HG03571 (cell line): Measurements from ENCODE around the gene CALB2.
A peak's percentile ranks its signal among the peaks of the same experiment; 100 is the strongest.
"Not testable (repeated sequence)": the region's sequence is repeated elsewhere in the genome, so short reads cannot be mapped to it uniquely, and the experiment has no call there.

Source experiments
- ATAC-seq: cut with Tn5 transposase; IDR thresholded peaks from one replicate; pipeline ENCODE4 v1.9.1; 2021; ENCODE audit not compliant: unreplicated experiment

Gene CALB2

GRCh38 chr16:71358464-71358998 lies at the start of gene CALB2:
CALB2 (plus strand) TSS chr16:71358723; CDS start chr16:71358793, 70 bp downstream.
- peak; percentile 84 for ATAC-seq

DNA sequence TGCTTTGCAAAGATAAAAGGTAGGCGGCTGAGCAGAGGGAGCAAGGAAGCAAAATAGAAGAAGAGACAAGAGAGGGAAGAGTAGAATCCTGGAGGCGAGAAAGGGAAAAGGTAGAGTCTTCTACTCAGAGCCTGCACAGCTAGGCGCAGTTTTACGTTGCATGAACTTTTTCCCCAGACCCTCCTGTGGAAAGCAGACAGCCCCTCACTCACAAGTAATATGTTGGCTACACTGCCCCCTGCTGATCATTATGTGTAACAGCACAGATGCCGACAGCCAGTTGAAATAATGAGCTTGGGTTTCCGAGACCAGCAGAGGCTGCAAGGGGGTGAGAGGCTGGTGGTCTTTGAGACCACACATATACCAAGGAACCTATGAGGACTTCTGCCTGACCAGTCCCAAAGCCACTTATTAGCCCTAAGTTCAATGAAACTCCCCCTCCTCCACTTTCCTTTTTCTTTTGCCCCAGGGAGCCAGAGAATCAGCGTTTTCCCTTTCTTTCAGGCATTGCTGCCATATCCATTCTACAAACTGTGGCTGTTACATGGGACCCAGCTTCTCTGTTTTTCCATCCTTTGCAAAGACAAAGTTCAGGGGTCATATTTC lies 46.9 kb upstream of the CALB2 start:
- ATAC-seq = no peak

GRCh38 chr16:71313591-71313990 lies 44.9 kb upstream of the CALB2 start:
- ATAC-seq = not testable (repeated sequence)

- no peak for ATAC-seq
These were observed 43.3 kb upstream of the CALB2 start for GRCh38 chr16:71315269-71315668.

GRCh38 chr16:71319999-71320398 lies 38.5 kb upstream of the CALB2 start:
- ATAC-seq = no peak

- ATAC-seq = no peak
These were observed 30.8 kb upstream of the CALB2 start for GRCh38 chr16:71327720-71328119.

DNA sequence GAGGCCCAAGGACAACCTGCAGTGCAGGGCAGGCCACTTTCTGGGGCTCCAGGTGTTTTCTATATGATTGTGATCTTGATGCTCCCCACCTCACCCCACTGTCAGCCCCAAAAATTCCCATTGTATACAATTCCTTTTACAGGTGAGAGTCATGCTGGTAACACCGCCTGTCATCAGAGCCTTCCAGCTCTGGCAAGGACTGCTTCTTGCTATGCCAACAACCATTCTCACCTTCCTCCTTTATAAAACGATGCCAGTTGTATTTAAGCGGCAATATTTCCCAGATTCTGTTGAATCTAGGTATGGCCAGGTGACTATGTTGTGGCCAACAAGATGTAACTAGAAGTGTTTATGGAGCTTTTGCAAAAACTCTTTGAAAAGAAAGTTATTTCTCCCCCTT lies 30.4 kb upstream of the CALB2 start:
- ATAC-seq = no peak

DNA sequence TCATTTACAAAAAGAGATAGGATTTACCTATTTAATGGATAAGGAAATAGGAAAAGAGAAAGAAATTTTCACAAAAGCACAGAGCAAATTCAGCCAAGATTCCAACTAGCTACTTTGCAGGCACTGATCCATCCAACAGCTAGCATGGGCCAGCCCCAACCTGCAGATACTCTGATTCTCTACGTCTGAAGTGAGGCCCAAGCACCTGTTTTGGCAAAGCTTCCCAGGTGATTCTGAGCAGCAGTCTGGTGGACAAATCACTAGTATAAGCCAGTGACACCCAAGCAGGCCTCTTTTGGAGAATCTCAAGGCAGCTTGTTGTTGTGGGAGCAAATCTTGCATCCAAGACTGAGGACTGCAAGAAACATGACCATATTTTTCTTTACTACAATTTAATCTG lies 20.9 kb upstream of the CALB2 start:
- ATAC-seq = no peak

DNA sequence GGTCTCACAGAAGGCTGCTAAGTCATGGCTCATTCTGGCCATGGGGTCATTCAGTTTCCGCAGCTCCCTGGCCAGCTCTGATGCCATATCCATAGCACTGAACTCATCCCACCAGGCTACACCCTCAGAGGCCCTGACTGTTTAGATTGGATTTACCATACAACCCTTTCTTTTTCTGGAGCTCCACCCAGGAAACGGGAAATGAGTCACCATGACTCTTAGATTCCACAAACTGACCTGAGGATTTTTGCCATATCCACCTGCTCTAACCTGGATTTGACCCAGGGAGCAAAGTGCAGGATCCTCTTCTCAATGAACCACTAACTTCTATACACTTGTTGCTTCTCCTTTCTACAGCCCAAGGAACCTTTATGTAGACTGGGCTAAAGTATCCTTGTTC lies 20.3 kb upstream of the CALB2 start:
- ATAC-seq = no peak

DNA sequence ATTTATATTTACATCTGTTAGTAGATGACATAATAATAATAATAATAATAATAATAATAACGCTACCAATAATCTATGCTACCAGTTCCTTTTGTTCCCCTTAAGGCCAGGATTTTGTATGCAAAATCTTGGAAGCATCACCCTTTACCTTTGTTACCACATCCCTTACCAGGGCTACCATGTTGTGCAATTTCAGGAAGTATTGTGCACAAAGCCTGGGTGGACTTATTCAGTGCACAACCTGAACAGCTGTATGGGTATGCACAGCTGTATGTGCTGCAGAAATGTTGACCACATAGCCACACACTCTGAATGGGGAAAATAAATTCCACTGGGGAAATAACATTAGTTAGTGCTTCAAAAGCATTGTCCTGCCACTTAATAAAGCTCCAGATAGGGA lies 19.9 kb upstream of the CALB2 start:
- ATAC-seq = no peak

DNA sequence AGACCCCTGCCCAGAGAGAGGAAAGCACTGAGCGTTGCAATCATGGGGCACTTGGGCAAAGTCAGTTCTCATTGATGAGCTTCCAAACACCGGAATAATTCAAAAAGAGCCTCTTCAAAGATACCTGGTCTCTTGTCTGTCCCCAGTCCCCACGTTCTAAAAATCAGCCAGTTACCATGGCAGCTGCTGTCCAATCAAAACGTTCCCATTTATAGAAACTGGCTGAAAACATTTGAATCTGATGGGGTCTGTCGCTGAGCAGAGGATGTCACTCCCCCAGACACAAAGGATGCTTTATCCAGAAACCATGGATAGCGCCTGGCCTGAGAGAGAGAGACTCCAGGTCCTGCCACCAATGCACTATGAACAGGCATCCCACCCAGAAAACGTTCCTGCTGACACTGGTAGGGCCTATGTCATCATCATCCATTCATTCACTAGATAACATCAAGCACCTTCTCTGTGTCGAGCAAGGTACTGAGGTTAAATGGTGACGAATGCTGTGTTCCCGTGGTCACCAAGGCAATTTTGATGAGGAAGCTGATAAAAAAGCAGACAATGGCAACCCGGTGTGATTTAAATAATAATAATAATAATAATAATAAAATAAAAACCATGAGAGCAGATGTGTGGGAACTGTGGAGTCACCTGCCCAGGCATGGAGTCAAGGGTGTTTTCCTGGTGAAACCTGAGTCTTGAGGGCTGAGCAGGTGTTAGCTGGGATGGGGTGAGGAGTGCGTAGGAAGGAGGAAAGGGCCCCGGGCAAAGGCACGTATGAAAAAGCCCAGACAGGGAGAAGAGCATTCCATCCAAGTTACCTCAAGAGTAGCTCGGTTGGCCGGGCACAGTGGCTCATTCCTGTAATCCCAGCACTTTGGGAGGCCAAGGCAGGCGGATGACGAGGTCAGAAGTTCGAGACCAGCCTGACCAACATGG lies 19.0 kb upstream of the CALB2 start:
- ATAC-seq = no peak

GRCh38 chr16:71340406-71340805 lies 18.1 kb upstream of the CALB2 start:
- ATAC-seq = no peak

GRCh38 chr16:71341881-71342280 lies 16.6 kb upstream of the CALB2 start:
- no peak for ATAC-seq

DNA sequence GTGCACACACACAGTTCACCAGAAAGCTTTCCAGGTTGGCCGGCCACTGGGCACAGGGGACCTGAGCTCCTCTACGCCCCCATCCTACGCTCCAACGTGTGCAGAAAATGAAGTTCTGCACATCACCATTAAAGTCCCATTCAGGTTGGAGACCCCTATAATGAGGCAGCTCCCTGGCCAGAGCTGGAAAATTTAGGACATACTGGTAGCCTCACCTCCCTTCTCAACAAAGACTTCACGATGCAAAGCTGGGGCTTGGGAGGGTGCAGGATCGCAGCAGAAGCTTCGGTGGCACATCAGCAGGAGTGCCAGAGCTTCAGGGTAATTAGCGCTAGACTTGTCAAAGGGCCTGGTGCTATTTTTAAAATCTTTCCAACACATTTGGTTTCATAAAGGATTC lies 15.4 kb upstream of the CALB2 start:
- ATAC-seq = no peak

- ATAC-seq = no peak
These were observed 14.1 kb upstream of the CALB2 start for GRCh38 chr16:71344315-71344905.

GRCh38 chr16:71345031-71345430 lies 13.5 kb upstream of the CALB2 start:
- no peak for ATAC-seq

- ATAC-seq = no peak
These were observed 11.4 kb upstream of the CALB2 start for GRCh38 chr16:71347146-71347545.

DNA sequence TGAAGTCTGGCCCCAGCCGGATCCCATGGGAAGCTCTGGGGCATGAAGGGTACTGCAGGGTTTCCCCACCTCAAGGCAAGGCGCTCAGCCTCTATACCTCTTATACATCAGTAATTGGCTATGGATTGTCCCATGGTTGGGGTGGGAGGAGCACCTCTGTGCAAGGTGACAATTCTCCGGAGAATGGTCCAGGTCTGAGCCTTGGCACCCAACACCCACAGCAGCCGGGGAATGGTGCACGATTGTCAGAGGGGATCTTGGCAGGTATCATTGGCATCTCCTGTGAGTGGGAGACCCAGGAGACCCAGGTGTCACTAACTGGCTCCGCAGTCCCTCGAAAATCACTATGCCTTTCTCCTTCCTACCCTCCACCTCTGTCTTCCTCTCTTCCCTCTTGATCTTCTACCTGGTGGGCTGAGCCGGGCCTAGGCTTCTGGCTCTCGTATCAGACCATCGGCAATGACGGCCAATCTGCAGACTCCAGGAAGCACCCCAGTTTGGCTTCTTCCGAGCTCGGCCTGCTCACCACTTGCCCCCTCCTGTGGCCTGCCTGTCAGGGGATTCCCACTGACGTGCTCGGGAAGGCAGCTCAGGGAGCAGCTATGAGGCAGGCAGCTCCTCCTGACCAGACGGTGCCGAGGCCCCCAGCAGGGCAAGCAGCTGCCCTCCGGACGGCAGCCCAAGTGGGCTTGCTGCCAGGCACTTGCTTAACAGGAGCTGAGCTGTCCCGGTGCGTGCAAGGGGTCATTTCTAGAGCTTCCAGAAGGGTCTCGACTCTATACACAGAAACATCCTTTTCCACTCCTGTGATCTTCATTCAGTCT lies 10.0 kb upstream of the CALB2 start:
- no peak for ATAC-seq

DNA sequence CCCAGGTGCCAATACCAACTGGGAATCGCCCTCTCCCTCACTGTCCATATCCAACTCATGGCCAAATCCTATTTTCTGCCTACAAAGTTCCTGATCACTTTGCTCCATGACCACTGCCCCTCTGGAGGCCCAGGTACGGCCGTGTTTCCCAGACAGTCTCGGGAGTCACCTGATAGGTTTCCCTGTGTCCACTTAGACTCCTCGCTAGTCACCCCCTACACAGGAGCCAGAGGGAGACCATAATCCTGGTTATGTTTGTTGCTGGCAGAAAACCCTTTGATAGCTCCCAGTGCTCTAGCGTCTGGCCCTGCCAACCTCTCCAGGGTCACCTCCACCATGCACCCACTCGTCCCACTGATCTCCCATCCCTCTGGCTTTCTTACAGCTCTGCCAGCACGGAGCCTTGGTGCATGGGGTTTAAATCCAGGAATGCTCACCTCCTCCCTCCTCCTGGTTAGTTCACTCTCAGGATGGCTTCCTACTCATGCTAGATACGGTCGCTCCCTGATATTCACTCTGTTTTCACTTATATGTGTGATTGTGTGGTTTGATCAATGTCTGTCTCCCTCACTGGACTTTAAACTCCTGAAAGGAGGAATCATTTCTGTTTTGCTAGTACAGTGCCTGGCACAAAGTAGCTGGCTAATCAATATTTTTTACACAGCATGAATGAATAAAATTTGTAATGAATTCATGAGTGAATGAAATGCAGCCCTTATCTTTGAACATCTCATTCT lies 7.5 kb upstream of the CALB2 start:
- ATAC-seq = no peak

GRCh38 chr16:71351558-71351901 lies 7.0 kb upstream of the CALB2 start:
- ATAC-seq = no peak
